NCI-H2029 treated with DMSO at 0.1 percent for 48 hours (cell line): ENCODE results near the gene SLC66A1.

Experiments used
- DNase-seq: peaks from one replicate; lab custom pipeline; 2025; lab: John Stamatoyannopoulos, UW

The SLC66A1 gene

GRCh38 chr1:19343617-19344350 lies 31.7 kb downstream of the SLC66A1 start:
- no peak for DNase-seq

- DNase-seq, result no peak
These were observed 32.3 kb downstream of the SLC66A1 start for GRCh38 chr1:19344372-19344810.

- DNase-seq, result no peak
These were observed 32.7 kb downstream of the SLC66A1 start for GRCh38 chr1:19344831-19345230.

- no peak for DNase-seq
These were observed 33.3 kb downstream of the SLC66A1 start for GRCh38 chr1:19345391-19345790.

- DNase-seq, result no peak
These were observed 33.9 kb downstream of the SLC66A1 start for GRCh38 chr1:19346026-19346425.

GRCh38 chr1:19347533-19348172 lies 35.5 kb downstream of the SLC66A1 start:
- DNase-seq, result no peak

GRCh38 chr1:19348441-19349198 lies 36.5 kb downstream of the SLC66A1 start:
- DNase-seq, result no peak

GRCh38 chr1:19349999-19350398 lies 37.9 kb downstream of the SLC66A1 start:
- no peak for DNase-seq

- DNase-seq, result no peak
These were observed 38.4 kb downstream of the SLC66A1 start for GRCh38 chr1:19350566-19350965.

GRCh38 chr1:19351873-19352272 lies 39.7 kb downstream of the SLC66A1 start:
- DNase-seq, result no peak

- DNase-seq, result no peak
These were observed 40.7 kb downstream of the SLC66A1 start for GRCh38 chr1:19352839-19353238.

GRCh38 chr1:19353596-19353995 lies 41.5 kb downstream of the SLC66A1 start:
- peak; percentile 64 for DNase-seq

- DNase-seq, result peak; percentile 94
These were observed 42.4 kb downstream of the SLC66A1 start for GRCh38 chr1:19354531-19354981.

GRCh38 chr1:19356266-19356665 lies 44.1 kb downstream of the SLC66A1 start:
- peak; percentile 63 for DNase-seq

- no peak for DNase-seq
These were observed 45.3 kb downstream of the SLC66A1 start for GRCh38 chr1:19357299-19357986.

- DNase-seq, result no peak
These were observed 46.6 kb downstream of the SLC66A1 start for GRCh38 chr1:19358710-19359109.

GRCh38 chr1:19359357-19359756 lies 47.2 kb downstream of the SLC66A1 start:
- DNase-seq, result no peak

- no peak for DNase-seq
These were observed 47.9 kb downstream of the SLC66A1 start for GRCh38 chr1:19360016-19360415.

GRCh38 chr1:19360432-19360831 lies 48.3 kb downstream of the SLC66A1 start:
- no peak for DNase-seq

- no peak for DNase-seq
These were observed 48.9 kb downstream of the SLC66A1 start for GRCh38 chr1:19360843-19361610.

- no peak for DNase-seq
These were observed 49.6 kb downstream of the SLC66A1 start for GRCh38 chr1:19361611-19362147.
